Heart right ventricle (tissue), 16 donors: ENCODE data around the gene ABHD17C. TPM values are rescaled to one million over a fixed set of nuclear protein-coding genes. Genes with fewer than 3 reads are reported as not detected.

Experiments
- ATAC-seq, 8 donors: fragments of 200-7000 bp; cut with Tn5 transposase; one replicate each; pipeline ENCODE4 v1.9.1; 2020; ENCODE audit warnings: mild to moderate bottlenecking in 8 of 8, moderate library complexity in 8 of 8, moderate number of reproducible peaks in 1 of 8
- DNase-seq, 2 donors: peaks; one replicate each; pipeline ENCODE4 v3.0.0-alpha.2; 2020
- H3K27ac ChIP-seq, 10 donors: fragments of 200-600 bp; sonication (generic) in 2 of 10; one replicate each; pipeline versions ENCODE4 v1.5.0 to v1.8.0; 2020 to 2022; ENCODE audit warnings: mild to moderate bottlenecking in 3 of 10
- H3K27me3 ChIP-seq, 7 donors: fragments of 200-600 bp; one replicate each; pipeline ENCODE4 v1.8.0; 2021 to 2022; ENCODE audit warnings: mild to moderate bottlenecking in 2 of 7
- H3K36me3 ChIP-seq, 9 donors: fragments of 200-600 bp; sonication (generic) in 1 of 9; one replicate each; pipeline versions ENCODE4 v1.5.0 to v1.8.0; 2020 to 2022; ENCODE audit warnings: mild to moderate bottlenecking in 2 of 9
- H3K4me1 ChIP-seq, 9 donors: fragments of 200-600 bp; sonication (generic) in 1 of 9; one replicate each; pipeline versions ENCODE4 v1.5.0 to v1.8.0; 2020 to 2022; ENCODE audit warnings: mild to moderate bottlenecking in 4 of 9
- H3K4me3 ChIP-seq, 10 donors: fragments of 200-600 bp; sonication (generic) in 2 of 10; one replicate each; pipeline versions ENCODE4 v1.5.0 to v1.8.0; 2020 to 2022; ENCODE audit warnings: mild to moderate bottlenecking in 7 of 10, moderate library complexity in 2 of 10
- H3K9me3 ChIP-seq, 11 donors: fragments of 200-600 bp in 10 of 11; sonication (generic) in 2 of 11; one replicate each; pipeline versions ENCODE4 v1.5.0 to v1.8.0; 2013 to 2022; ENCODE audit warnings: mild to moderate bottlenecking in 2 of 11, control low read depth in 1 of 11, moderate library complexity in 1 of 11
- WGBS, 2 donors: extraction: QIAGEN DNeasy Blood & Tissue Kit; methylation state at CpG; one replicate each; pipeline ENCODE4 v1.1.7; 2013; ENCODE audit warnings: inconsistent platforms in 1 of 2; 5-methylcytosine and 5-hydroxymethylcytosine counted together
- intact Hi-C, 10 donors: fragments of 100-400 bp; cut with DNase I; formaldehyde crosslinking; loops; one replicate each; pipeline versions ENCODE4 v1.11.1 to v1.14.2; 2022
- polyA plus RNA-seq, 2 donors: library from polyadenylated mRNA; stranded (reverse); fragments of 200-250 nt; gene quantifications; one replicate each; pipeline ENCODE4 v1.2.3, GENCODE V29; 2013
- total RNA-seq, 10 donors: library from RNA; stranded (reverse); fragmentation: NEBNext Ultra II Directional in 3 of 10; extraction: Animal tissue kit (Norgen Biotek cat#: 25700) in 3 of 10; gene quantifications; one replicate each; pipeline versions ENCODE4 v1.2.1 to v1.2.4, GENCODE V29; 2021 to 2023
- TF ChIP-seq, protein P1 (sequence below), 9 donors: fragments of 200-600 bp; sonication (generic) in 2 of 9; IDR thresholded peaks; one replicate each; pipeline versions ENCODE4 v1.5.0 to v1.8.0; 2021 to 2022; ENCODE audit warnings: antibody characterized with exemption in 9 of 9, mild to moderate bottlenecking in 5 of 9, moderate library complexity in 1 of 9
- donor health status: Arrhythmogenic right ventricular cardiomyopathy.
- donor health status: ischemic (EF 13 %, LVEDD 7.1; RV severe dilation, severe dysfunction).
- donor health status: healthy with polysubstance abuse.
- donor health status: DM: no; HTN: yes; CAD: no.
- donor health status: DM: no; HTN: no; CAD: no.
- donor health status: ischemic (EF 25% LVEDD 6.9; RV normal size, moderate dysfunction).
- donor health status: ischemic (EF 25% LVEDD 5.7; RV mildly dilated, moderate dysfunction).
- donor health status: healthy.
- donor health status: DM: yes; HTN: yes; CAD: no.
- donor health status: Ischemic cardiomyopathy.
- donor health status: ischemic (EF 35%, LVEDD 5.7; RV mildly dilated, moderate dysfunction).
- donor health status: nonischemic (EF 11% LVEDD 7.7; RV severe dilation, severe dysfunction).
- donor health status: DM: yes; HTN: yes; CAD: no.
- donor health status: PGD.
- donor health status: ischemic (EF 29% LVEDD 5.4; RV normal size, mild dysfunction).
- donor health status: nonischemic (EF 23%, LVEDD 6.1; RV moderate dilation, normal function).

Gene ABHD17C
- total and polyA plus RNA-seq, 12 donors: 2.3 to 8.5 (median 4.2) TPM

DNA sequence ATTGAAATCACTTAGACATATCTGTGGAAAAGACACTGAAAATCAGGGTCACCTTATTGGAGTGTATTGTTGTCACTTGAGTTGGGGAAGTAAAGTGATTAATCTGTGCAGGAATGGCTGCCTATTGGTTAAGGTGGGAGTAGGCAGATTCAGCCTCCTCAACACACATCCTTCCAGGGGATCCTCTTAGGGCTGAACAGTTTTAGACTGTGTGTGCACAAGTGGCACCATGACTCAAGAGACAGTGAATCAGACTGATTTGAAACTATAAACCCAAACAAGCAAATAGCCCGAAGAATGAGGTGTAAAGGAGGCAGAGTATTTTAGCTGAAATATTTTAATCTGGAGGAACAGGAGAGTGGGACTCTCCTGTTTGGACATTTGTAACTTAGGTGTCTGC is 4.9 kb downstream of the ABHD17C start:
- no peak overlapping the region for H3K27ac ChIP-seq
- H3K4me1 ChIP-seq: peaks cover 0 to 19% (median 16%) of the 10 kb centered on the region in 9 donors
- intact Hi-C loops: loop anchor here in 1 of 10 donors (10.0 kb wide), 1 partner anchor 275 kb away; no protein-coding TSS in a partner anchor

GRCh38 chr15:80701676-80702311 is 6.7 kb downstream of the ABHD17C start:
- intact Hi-C loops: loop anchor here in 1 of 10 donors (1.0 kb wide), 1 partner anchor 17 kb away; no protein-coding TSS in a partner anchor
- H3K36me3 ChIP-seq: no peaks in the 10 kb centered on the region
- ATAC-seq (no peak), DNase-seq (no peak)
- no peaks in the 10 kb centered on the region for H3K27me3 ChIP-seq
- H3K27ac ChIP-seq: no peak overlapping the region
- H3K9me3 ChIP-seq: no peaks in the 10 kb centered on the region
- 80 to 82% methylated on average over 7 of the region's 7 CpGs for WGBS, 2 donors
- no peak overlapping the region for H3K4me3 ChIP-seq
- TF ChIP-seq, protein P1, sequence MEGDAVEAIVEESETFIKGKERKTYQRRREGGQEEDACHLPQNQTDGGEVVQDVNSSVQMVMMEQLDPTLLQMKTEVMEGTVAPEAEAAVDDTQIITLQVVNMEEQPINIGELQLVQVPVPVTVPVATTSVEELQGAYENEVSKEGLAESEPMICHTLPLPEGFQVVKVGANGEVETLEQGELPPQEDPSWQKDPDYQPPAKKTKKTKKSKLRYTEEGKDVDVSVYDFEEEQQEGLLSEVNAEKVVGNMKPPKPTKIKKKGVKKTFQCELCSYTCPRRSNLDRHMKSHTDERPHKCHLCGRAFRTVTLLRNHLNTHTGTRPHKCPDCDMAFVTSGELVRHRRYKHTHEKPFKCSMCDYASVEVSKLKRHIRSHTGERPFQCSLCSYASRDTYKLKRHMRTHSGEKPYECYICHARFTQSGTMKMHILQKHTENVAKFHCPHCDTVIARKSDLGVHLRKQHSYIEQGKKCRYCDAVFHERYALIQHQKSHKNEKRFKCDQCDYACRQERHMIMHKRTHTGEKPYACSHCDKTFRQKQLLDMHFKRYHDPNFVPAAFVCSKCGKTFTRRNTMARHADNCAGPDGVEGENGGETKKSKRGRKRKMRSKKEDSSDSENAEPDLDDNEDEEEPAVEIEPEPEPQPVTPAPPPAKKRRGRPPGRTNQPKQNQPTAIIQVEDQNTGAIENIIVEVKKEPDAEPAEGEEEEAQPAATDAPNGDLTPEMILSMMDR (IDR thresholded peaks at IDR 0.05): no peak
- H3K4me1 ChIP-seq: peaks cover 0 to 10% (median 4%) of the 10 kb centered on the region in 9 donors

More for the DNA sequence above, 4.9 kb downstream of the ABHD17C start:
- no peaks in the 10 kb centered on the region for H3K36me3 ChIP-seq
- WGBS, 2 donors: 89 to 95% methylated on average over 1 of the region's 1 CpG
- H3K4me3 ChIP-seq: no peak overlapping the region
- ATAC-seq (no peak), DNase-seq (no peak)
- H3K9me3 ChIP-seq: no peaks in the 10 kb centered on the region
- TF ChIP-seq, protein P1 (IDR thresholded peaks at IDR 0.05): no peak
- no peaks in the 10 kb centered on the region for H3K27me3 ChIP-seq

GRCh38 chr15:80703081-80703480 is 8.0 kb downstream of the ABHD17C start:
- H3K4me3 ChIP-seq: no peak overlapping the region
- TF ChIP-seq, protein P1 (IDR thresholded peaks at IDR 0.05): no peak
- H3K27me3 ChIP-seq: no peaks in the 10 kb centered on the region
- H3K27ac ChIP-seq: no peak overlapping the region
- no peaks in the 10 kb centered on the region for H3K9me3 ChIP-seq
- peaks cover 0 to 6% (median 0%) of the 10 kb centered on the region in 9 donors for H3K4me1 ChIP-seq
- ATAC-seq (no peak), DNase-seq (no peak)
- no peaks in the 10 kb centered on the region for H3K36me3 ChIP-seq
- WGBS, 2 donors: 81 to 83% methylated on average over 5 of the region's 5 CpGs
- intact Hi-C loops: no loop called here

DNA sequence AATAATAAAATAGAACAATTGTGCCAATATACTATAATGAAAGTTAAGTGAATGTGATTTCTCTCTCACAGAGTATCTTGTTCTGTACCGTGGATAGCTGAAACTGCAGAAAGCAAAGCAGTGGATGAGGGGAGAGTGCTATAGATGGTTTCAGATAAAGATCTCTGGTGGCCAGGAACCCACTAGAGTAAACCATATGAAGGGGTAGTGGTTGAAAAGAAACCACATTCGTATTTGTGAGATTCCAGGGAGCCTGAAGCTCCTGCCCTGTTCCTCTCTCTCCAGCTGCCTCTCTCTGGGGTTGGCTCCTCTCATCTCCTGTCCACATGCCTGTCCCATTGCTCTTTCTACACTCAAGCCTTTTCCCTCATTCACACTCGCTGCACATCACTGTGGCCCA is 8.9 kb downstream of the ABHD17C start:
- ATAC-seq (no peak), DNase-seq (no peak)
- intact Hi-C loops: no loop called here
- Histone ChIP-seq H3K27ac (no peak overlapping the region), H3K27me3 (no peaks in the 10 kb centered on the region), H3K36me3 (no peaks in the 10 kb centered on the region), H3K4me3 (no peak overlapping the region), H3K9me3 (no peaks in the 10 kb centered on the region), H3K4me1 (peaks cover 0 to 6% (median 0%) of the 10 kb centered on the region in 9 donors)
- WGBS, 2 donors: 90 to 95% methylated on average over 3 of the region's 3 CpGs
- TF ChIP-seq, protein P1 (IDR thresholded peaks at IDR 0.05): no peak
